Ureter (tissue), 1 donor: ENCODE data around the gene FANCC. TPM values are rescaled to one million over a fixed set of nuclear protein-coding genes. Genes with fewer than 3 reads are reported as not detected.

Experiments
- DNase-seq: peaks from one replicate; pipeline ENCODE4 v3.0.0-alpha.2; 2020; ENCODE audit warnings: low spot score
- total RNA-seq: library from RNA; stranded (reverse); gene quantifications from one replicate; pipeline ENCODE4 v1.2.4, GENCODE V29; 2023
- donor health status: DM: yes; HTN: yes; CAD: no.

FANCC gene
- total RNA-seq, 1 donor from 2014 or later: 16.5 TPM

- DNase-seq: peak; percentile 91
These were observed 173.6 kb downstream of the FANCC start for GRCh38 chr9:95143591-95144561.

GRCh38 chr9:95142728-95143127 is 174.8 kb downstream of the FANCC start:
- no peak for DNase-seq

GRCh38 chr9:95142315-95142714 is 175.2 kb downstream of the FANCC start:
- no peak for DNase-seq

- no peak for DNase-seq
These were observed 176.7 kb downstream of the FANCC start for GRCh38 chr9:95140821-95141220.

GRCh38 chr9:95139126-95139525 is 178.4 kb downstream of the FANCC start:
- no peak for DNase-seq

- no peak for DNase-seq
These were observed 179.0 kb downstream of the FANCC start for GRCh38 chr9:95138474-95138873.

- no peak for DNase-seq
These were observed 179.8 kb downstream of the FANCC start for GRCh38 chr9:95137587-95138145.

GRCh38 chr9:95135756-95136155 is 181.8 kb downstream of the FANCC start:
- no peak for DNase-seq

GRCh38 chr9:95134457-95134881 is 183.0 kb downstream of the FANCC start:
- no peak for DNase-seq

GRCh38 chr9:95133325-95133705 is 184.2 kb downstream of the FANCC start:
- no peak for DNase-seq

- DNase-seq: no peak
These were observed 184.9 kb downstream of the FANCC start for GRCh38 chr9:95132366-95133324.

GRCh38 chr9:95131023-95131943 is 186.2 kb downstream of the FANCC start:
- peak; percentile 81 for DNase-seq

GRCh38 chr9:95130484-95130883 is 187.0 kb downstream of the FANCC start:
- no peak for DNase-seq

GRCh38 chr9:95129476-95130291 is 187.8 kb downstream of the FANCC start:
- DNase-seq: no peak

GRCh38 chr9:95128177-95128524 is 189.4 kb downstream of the FANCC start:
- no peak for DNase-seq

GRCh38 chr9:95127249-95128176 is 190.0 kb downstream of the FANCC start:
- DNase-seq: peak; percentile 87

- DNase-seq: peak; percentile 40
These were observed 190.8 kb downstream of the FANCC start for GRCh38 chr9:95126739-95127138.

GRCh38 chr9:95125652-95126051 is 191.9 kb downstream of the FANCC start:
- peak; percentile 36 for DNase-seq
